Neural cell (in vitro differentiated cells): ENCODE data around the gene HOXC9. TPM values are rescaled to one million over a fixed set of nuclear protein-coding genes. Genes with fewer than 3 reads are reported as not detected.
A peak's percentile ranks its signal among the peaks of the same experiment; 100 is the strongest.

Experiments
- H2AFZ ChIP-seq: fragments of 200-600, 300-800 bp; sonication (generic), shearing (Covaris generic); 2 replicates; pipeline ENCODE4 v1.6.0; 2014; ENCODE audit warnings: low read depth, mild to moderate bottlenecking, antibody characterized with exemption, low read length, moderate library complexity
- H3F3A ChIP-seq: fragments of 200-600 bp; shearing (Covaris generic); 2 replicates; pipeline ENCODE4 v1.6.1; 2016; ENCODE audit warnings: mild to moderate bottlenecking, moderate library complexity, mixed read lengths, antibody characterized with exemption, low read length; ENCODE audit not compliant: insufficient read depth, poor library complexity, severe bottlenecking
- H3K27ac ChIP-seq: fragments of 200-600, 300-800 bp; sonication (generic), shearing (Covaris generic); 2 replicates; pipeline ENCODE4 v1.5.1; 2014; ENCODE audit warnings: mild to moderate bottlenecking, low read length, moderate library complexity
- H3K27me3 ChIP-seq: fragments of 300-800, 200-600 bp; sonication (generic), shearing (Covaris generic); 2 replicates; pipeline ENCODE4 v1.6.0; 2014; ENCODE audit warnings: mild to moderate bottlenecking, low read depth, low read length, moderate library complexity; ENCODE audit not compliant: insufficient read depth
- H3K36me3 ChIP-seq: fragments of 300-800, 200-600 bp; sonication (generic), shearing (Covaris generic); 2 replicates; pipeline ENCODE4 v1.5.1; 2014; ENCODE audit warnings: mild to moderate bottlenecking, antibody characterized with exemption, low read length, moderate library complexity; ENCODE audit not compliant: insufficient read depth
- H3K4me2 ChIP-seq: fragments of 300-800, 200-600 bp; sonication (generic), shearing (Covaris generic); 2 replicates; pipeline ENCODE4 v1.6.0; 2014; ENCODE audit warnings: mild to moderate bottlenecking, low read length
- H3K4me3 ChIP-seq: fragments of 300-800, 200-600 bp; sonication (generic), shearing (Covaris generic); 2 replicates; pipeline ENCODE4 v1.5.1; 2014; ENCODE audit warnings: mild to moderate bottlenecking, low read length, moderate library complexity
- H3K79me2 ChIP-seq: fragments of 200-600 bp; shearing (Covaris generic); replicated peaks from 2 replicates; pipeline ENCODE4 v1.6.0; 2014; ENCODE audit warnings: mild to moderate bottlenecking, low read length, moderate library complexity; ENCODE audit not compliant: insufficient read depth
- H3K9ac ChIP-seq: fragments of 300-800, 200-600 bp; sonication (generic), shearing (Covaris generic); 2 replicates; pipeline ENCODE4 v1.6.1; 2016; ENCODE audit warnings: mild to moderate bottlenecking, low read length, mixed read lengths
- H3K9me2 ChIP-seq: fragments of 200-600 bp; shearing (Covaris generic); 2 replicates; pipeline ENCODE4 v1.6.1; 2016; ENCODE audit warnings: mild to moderate bottlenecking, low read length, mixed read lengths; ENCODE audit not compliant: insufficient read depth
- H3K9me3 ChIP-seq: fragments of 200-600, 300-800 bp; sonication (generic), shearing (Covaris generic); 2 replicates; pipeline ENCODE4 v1.6.1; 2016; ENCODE audit warnings: mild to moderate bottlenecking, mixed run types, low read length, moderate library complexity, mixed read lengths
- H4K20me1 ChIP-seq: fragments of 200-600 bp; shearing (Covaris generic); 2 replicates; pipeline ENCODE4 v1.6.1; 2016; ENCODE audit warnings: mild to moderate bottlenecking, mixed run types; ENCODE audit not compliant: insufficient read depth
- EP300 ChIP-seq: fragments of 450-650 bp; conservative IDR thresholded peaks from 2 replicates; pipeline ENCODE4 v1.6.1; 2014; ENCODE audit warnings: antibody characterized with exemption, mild to moderate bottlenecking, moderate library complexity; ENCODE audit not compliant: poor library complexity, severe bottlenecking
- POLR2AphosphoS5 ChIP-seq: IDR thresholded peaks from 2 replicates; pipeline ENCODE4 v1.6.1; 2012
- RAD21 ChIP-seq: fragments of 450-650 bp; conservative IDR thresholded peaks from 2 replicates; pipeline ENCODE4 v1.6.1; 2014; ENCODE audit warnings: antibody characterized with exemption, mild to moderate bottlenecking, moderate library complexity
- SMC3 ChIP-seq: fragments of 450-650 bp; conservative IDR thresholded peaks from 2 replicates; pipeline ENCODE4 v1.6.1; 2014; ENCODE audit warnings: antibody characterized with exemption, mild to moderate bottlenecking, moderate library complexity; ENCODE audit not compliant: poor library complexity
- polyA plus RNA-seq: library from polyadenylated mRNA; depleted of rRNA; stranded (reverse); fragments of >200 nt; gene quantifications from 2 replicates; pipeline ENCODE4 v1.2.3, GENCODE V29; 2014
- small RNA-seq, 3 experiments: library from RNA; depleted of rRNA; stranded (forward); fragments of <200 nt; gene quantifications; one replicate each; pipeline ENCODE3, GENCODE V24; 2012

Gene HOXC9
- polyA plus RNA-seq, 1 donor from 2014 or later = not detected

- Histone ChIP-seq H3K9me3 (no peaks in the 10 kb centered on the region), H3K79me2 (no peaks in the 10 kb centered on the region), H3F3A (no peaks in the 10 kb centered on the region), H3K4me3 (no peak overlapping the region), H3K36me3 (no peaks in the 10 kb centered on the region), H3K4me2 (no peak overlapping the region), H4K20me1 (no peaks in the 10 kb centered on the region), H3K27ac (no peak overlapping the region), H2AFZ (no peak overlapping the region), H3K27me3 (peaks cover 99% of the 10 kb centered on the region), H3K9me2 (no peaks in the 10 kb centered on the region), H3K9ac (no peak overlapping the region)
- TF ChIP-seq SMC3 (no peak), EP300 (no peak), POLR2AphosphoS5 (peak; percentile 22)
Observed at GRCh38 chr12:54051874-54052437, 52.0 kb downstream of the HOXC9 start.

- Histone ChIP-seq H3K9me3 (no peaks in the 10 kb centered on the region), H3K27me3 (peaks cover 99% of the 10 kb centered on the region), H3F3A (no peaks in the 10 kb centered on the region), H4K20me1 (no peaks in the 10 kb centered on the region), H3K4me3 (no peak overlapping the region), H2AFZ (no peak overlapping the region), H3K9ac (no peak overlapping the region), H3K27ac (no peak overlapping the region), H3K36me3 (no peaks in the 10 kb centered on the region), H3K79me2 (no peaks in the 10 kb centered on the region), H3K4me2 (no peak overlapping the region), H3K9me2 (no peaks in the 10 kb centered on the region)
- TF ChIP-seq EP300 (no peak), POLR2AphosphoS5 (no peak), SMC3 (no peak), RAD21 (no peak)
Observed at GRCh38 chr12:54052438-54053002, 52.6 kb downstream of the HOXC9 start.

Small RNA genes lying within 50 kb of the gene (small RNA-seq; reads per million reads assigned to genes)
- gene AC012531.3 (0 reads per million in 3 experiments), gene AC012531.4 (0 reads per million in 3 experiments), gene HOXC5 (0 reads per million in 3 experiments), gene MIR196A2 (0 to 0.03 (median 0) reads per million in 3 experiments), gene MIR615 (0 reads per million in 3 experiments), gene RF01905 (0 reads per million in 3 experiments), gene RF01906 (0 reads per million in 3 experiments)

Other genes starting within 250 kb of the HOXC9 start
- not detected in 2 replicates for gene CISTR, start 248.2 kb upstream of the HOXC9 start, polyA plus RNA-seq
- gene HOXC13, start 61.3 kb upstream of the HOXC9 start, polyA plus RNA-seq = not detected in 2 replicates
- gene HOXC12, start 45.3 kb upstream of the HOXC9 start, polyA plus RNA-seq = not detected in 2 replicates
- not detected in 2 replicates for gene HOXC11, start 27.0 kb upstream of the HOXC9 start, polyA plus RNA-seq
- gene HOTAIR, start 25.2 kb upstream of the HOXC9 start, polyA plus RNA-seq = not detected in 2 replicates
- gene HOXC10, start 15.0 kb upstream of the HOXC9 start, polyA plus RNA-seq = not detected in 2 replicates
- gene HOXC8, start 8.8 kb downstream of the HOXC9 start, polyA plus RNA-seq = not detected in 2 replicates
- gene HOXC6, start 28.3 kb downstream of the HOXC9 start, polyA plus RNA-seq = not detected in 2 replicates
- not detected in 2 replicates for gene HOXC5, start 32.9 kb downstream of the HOXC9 start, polyA plus RNA-seq
- gene HOXC4, start 53.7 kb downstream of the HOXC9 start, polyA plus RNA-seq = not detected in 2 replicates
- 57.8 and 76.6 TPM in 2 replicates for gene SMUG1, start 188.8 kb downstream of the HOXC9 start, polyA plus RNA-seq